CD14-positive monocyte (primary cell): Measurements from ENCODE around the gene DAPK1. TPM values are rescaled to one million over a fixed set of nuclear protein-coding genes. Genes with fewer than 3 reads are reported as not detected.

Experiments used
- DNase-seq, 3 donors: peaks; one replicate each; pipeline ENCODE4 v3.0.0-alpha.2; 2011 to 2022
- H2AFZ ChIP-seq: 2 replicates; pipeline ENCODE4 v1.6.0; 2012; ENCODE audit warnings: mild to moderate bottlenecking, low read depth, low read length, inconsistent platforms; ENCODE audit not compliant: insufficient read depth, poor library complexity, severe bottlenecking
- H3K27ac ChIP-seq, 2 donors: 1 replicate in 1 of 2; 2 replicates in 1 of 2; pipeline ENCODE4 v1.5.1; 2012 to 2013; ENCODE audit warnings: low read length in 2 of 2, control low read depth in 1 of 2, inconsistent platforms in 1 of 2, low read depth in 1 of 2, mild to moderate bottlenecking in 1 of 2
- H3K27me3 ChIP-seq, 2 donors: one replicate each; pipeline versions ENCODE4 v1.6.0 to v1.6.1; 2011 to 2013; ENCODE audit warnings: low read length in 2 of 2; ENCODE audit not compliant: control insufficient read depth in 2 of 2, insufficient read depth in 2 of 2
- H3K36me3 ChIP-seq, 2 donors: replicated peaks in 1 of 2; 1 replicate in 1 of 2; 2 replicates in 1 of 2; pipeline versions ENCODE4 v1.5.1 to v1.6.1; 2012 to 2013; ENCODE audit warnings: low read length in 2 of 2, control low read depth in 1 of 2, inconsistent platforms in 1 of 2, mild to moderate bottlenecking in 1 of 2; ENCODE audit not compliant: insufficient read depth in 2 of 2, control insufficient read depth in 1 of 2
- H3K4me1 ChIP-seq, 2 donors: 1 replicate in 1 of 2; 2 replicates in 1 of 2; pipeline versions ENCODE4 v1.5.1 to v1.6.1; 2012 to 2013; ENCODE audit warnings: low read length in 2 of 2, control low read depth in 1 of 2, inconsistent platforms in 1 of 2, mild to moderate bottlenecking in 1 of 2, moderate library complexity in 1 of 2; ENCODE audit not compliant: insufficient read depth in 2 of 2, control insufficient read depth in 1 of 2
- H3K4me2 ChIP-seq: replicated peaks from 2 replicates; pipeline ENCODE3; 2012; ENCODE audit warnings: low read length, moderate library complexity, mild to moderate bottlenecking; ENCODE audit not compliant: poor library complexity, severe bottlenecking; ENCODE audit errors: extremely low read depth
- H3K4me3 ChIP-seq, 3 experiments: fragments of 200-600 bp in 1 of 3; sonication (generic) in 1 of 3; replicated peaks in 1 of 3; 1 replicate in 2 of 3; 2 replicates in 1 of 3; pipeline ENCODE4 v1.5.1; 2011 to 2013; ENCODE audit warnings: low read length in 3 of 3, mild to moderate bottlenecking in 3 of 3, control low read depth in 2 of 3, low read depth in 2 of 3, inconsistent platforms in 1 of 3, moderate library complexity in 1 of 3
- H3K79me2 ChIP-seq: 2 replicates; pipeline ENCODE4 v1.6.0; 2012; ENCODE audit warnings: mild to moderate bottlenecking, control low read depth, inconsistent platforms, low read length, moderate library complexity; ENCODE audit not compliant: insufficient read depth
- H3K9ac ChIP-seq: 2 replicates; pipeline ENCODE4 v1.6.0; 2017; ENCODE audit warnings: low read length, mild to moderate bottlenecking; ENCODE audit not compliant: insufficient read depth, poor library complexity, severe bottlenecking
- H3K9me3 ChIP-seq, 2 donors: replicated peaks in 1 of 2; 1 replicate in 1 of 2; 2 replicates in 1 of 2; pipeline versions ENCODE4 v1.5.1 to v1.6.1; 2012 to 2013; ENCODE audit warnings: low read length in 2 of 2, control low read depth in 1 of 2; ENCODE audit not compliant: control insufficient read depth in 1 of 2, insufficient read depth in 1 of 2
- H4K20me1 ChIP-seq: 2 replicates; pipeline ENCODE4 v1.6.0; 2012; ENCODE audit warnings: mild to moderate bottlenecking, low read length, control low read depth, moderate library complexity; ENCODE audit not compliant: insufficient read depth
- H3K27ac Mint-ChIP-seq, 7 donors: one replicate each; pipeline ENCODE4 v1.8.0; 2020; ENCODE audit warnings: mild to moderate bottlenecking in 7 of 7, mixed read lengths in 7 of 7, moderate library complexity in 6 of 7, inconsistent platforms in 2 of 7
- H3K27me3 Mint-ChIP-seq, 3 donors: one replicate each; pipeline ENCODE4 v1.8.0; 2021 to 2022; ENCODE audit warnings: low read depth in 3 of 3, mild to moderate bottlenecking in 3 of 3, mixed read lengths in 3 of 3, moderate library complexity in 3 of 3, inconsistent platforms in 1 of 3
- H3K36me3 Mint-ChIP-seq, 2 donors: one replicate each; pipeline ENCODE4 v1.8.0; 2020; ENCODE audit warnings: mixed read lengths in 2 of 2, inconsistent platforms in 1 of 2, mild to moderate bottlenecking in 1 of 2
- H3K4me1 Mint-ChIP-seq: one replicate; pipeline ENCODE4 v1.8.0; 2020; ENCODE audit warnings: mild to moderate bottlenecking, mixed read lengths
- H3K4me3 Mint-ChIP-seq, 2 donors: one replicate each; pipeline ENCODE4 v1.8.0; 2020; ENCODE audit warnings: mild to moderate bottlenecking in 2 of 2, mixed read lengths in 2 of 2, moderate library complexity in 1 of 2
- H3K9me3 Mint-ChIP-seq, 7 donors: one replicate each; pipeline ENCODE4 v1.8.0; 2020 to 2022; ENCODE audit warnings: mixed read lengths in 7 of 7, mild to moderate bottlenecking in 6 of 7, moderate library complexity in 6 of 7, inconsistent platforms in 2 of 7
- CTCF ChIP-seq: fragments of 200-600 bp; IDR thresholded peaks from one replicate; pipeline ENCODE4 v1.8.0; 2022; ENCODE audit warnings: antibody characterized with exemption, mild to moderate bottlenecking
- WGBS: methylation state at CpG from one replicate; pipeline ENCODE4 v1.1.5; 2013; ENCODE audit warnings: missing lambda C conversion rate; ENCODE audit not compliant: insufficient coverage; 5-methylcytosine and 5-hydroxymethylcytosine counted together
- intact Hi-C, 2 donors: fragments of 100-400 bp; cut with micrococcal nuclease; formaldehyde crosslinking; loops; one replicate each; pipeline versions ENCODE4 v1.15.0 to v1.15.1; 2023
- polyA plus RNA-seq, 3 donors: library from polyadenylated mRNA; depleted of rRNA in 1 of 3; unstranded in 2 of 3; stranded (reverse) in 1 of 3; fragments of 300-500 nt in 2 of 3; fragments of >200 nt in 1 of 3; fragmentation: Illumina TruSeq in 2 of 3; gene quantifications; 1 replicate in 2 of 3; 2 replicates in 1 of 3; pipeline ENCODE4 v1.2.3, GENCODE V29; 2012 to 2021

Gene DAPK1
- polyA plus RNA-seq, 3 donors = 24.1 to 102 (median 44.4) TPM

DNA sequence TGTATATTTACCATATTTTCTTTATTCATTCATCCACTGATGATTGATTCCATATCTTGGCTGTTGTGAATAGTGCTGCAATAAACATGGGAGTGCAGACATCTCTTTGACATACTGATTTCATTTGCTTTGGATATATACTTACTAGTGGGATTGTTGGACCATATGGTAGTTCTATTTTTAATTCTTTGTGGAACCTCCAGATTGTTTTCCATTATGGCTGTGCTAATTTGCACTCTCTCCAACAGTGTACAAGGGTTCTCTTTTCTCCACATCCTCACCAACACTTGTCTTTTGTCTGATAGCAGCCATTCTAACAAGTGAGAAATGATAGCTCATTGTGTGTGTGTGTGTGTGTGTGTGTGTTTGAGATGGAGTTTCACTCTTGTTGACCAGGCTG lies 86.7 kb downstream of the DAPK1 start:
- H3K27ac ChIP-seq = no peak overlapping the region
- peaks cover 31 to 43% of the 10 kb centered on the region in 2 donors for H3K4me1 ChIP-seq
- no peak overlapping the region for H3K4me3 ChIP-seq
- H3K36me3 ChIP-seq = peaks cover 0 to 5% of the 10 kb centered on the region in 2 donors
- peaks cover 0 to 4% (median 2%) of the 10 kb centered on the region in 3 donors for H3K27me3 Mint-ChIP-seq
- H3K36me3 Mint-ChIP-seq = peaks cover 18 to 19% of the 10 kb centered on the region in 2 donors
- H3K9me3 ChIP-seq = no peaks in the 10 kb centered on the region
- peak overlapping the region in 2 of 7 donors; percentile 33 to 42 for H3K27ac Mint-ChIP-seq
- DNase-seq = no peak
- H3K4me3 Mint-ChIP-seq = no peak overlapping the region
- H2AFZ ChIP-seq = no peak overlapping the region
- no peaks in the 10 kb centered on the region for H3K27me3 ChIP-seq
- peaks cover 0 to 1% (median 0%) of the 10 kb centered on the region in 7 donors for H3K9me3 Mint-ChIP-seq
- no peak overlapping the region for H3K4me2 ChIP-seq
- H3K9ac ChIP-seq = no peak overlapping the region
- peaks cover 12% of the 10 kb centered on the region for H3K79me2 ChIP-seq
- TF ChIP-seq CTCF = no peak
- peaks cover 52% of the 10 kb centered on the region for H4K20me1 ChIP-seq
- intact Hi-C loops = no loop called here
- peaks cover 35% of the 10 kb centered on the region for H3K4me1 Mint-ChIP-seq

- no peak overlapping the region for H3K4me3 ChIP-seq
- no peak for DNase-seq
- no peak for TF ChIP-seq CTCF
- peaks cover 43% of the 10 kb centered on the region for H4K20me1 ChIP-seq
- peaks cover 13% of the 10 kb centered on the region for H3K79me2 ChIP-seq
- H3K4me3 Mint-ChIP-seq = no peak overlapping the region
- H3K9me3 ChIP-seq = no peaks in the 10 kb centered on the region
- no peak overlapping the region for H3K27ac ChIP-seq
- peaks cover 0 to 4% (median 2%) of the 10 kb centered on the region in 3 donors for H3K27me3 Mint-ChIP-seq
- H3K36me3 Mint-ChIP-seq = peaks cover 18 to 20% of the 10 kb centered on the region in 2 donors
- no CpG with 5 or more reads among the region's 5 CpGs for WGBS
- peaks cover 32% of the 10 kb centered on the region for H3K4me1 Mint-ChIP-seq
- no peak overlapping the region for H2AFZ ChIP-seq
- peaks cover 0 to 1% (median 0%) of the 10 kb centered on the region in 7 donors for H3K9me3 Mint-ChIP-seq
- H3K27me3 ChIP-seq = no peaks in the 10 kb centered on the region
- no peak overlapping the region for H3K9ac ChIP-seq
- H3K4me1 ChIP-seq = peaks cover 25 to 39% of the 10 kb centered on the region in 2 donors
- intact Hi-C loops = no loop called here
- H3K4me2 ChIP-seq = no peak overlapping the region
- H3K36me3 ChIP-seq = peaks cover 0 to 5% of the 10 kb centered on the region in 2 donors
- peak overlapping the region in 1 of 7 donors; percentile 46 for H3K27ac Mint-ChIP-seq
These were observed 87.6 kb downstream of the DAPK1 start for GRCh38 chr9:87585123-87585855.
